ENCODE data around the gene POLD4.

POLD4 gene

GRCh38 chr11:67301313-67301921 is 51.9 kb downstream of the POLD4 start:
- no peak for TF ChIP-seq CTCF (IDR thresholded peaks at IDR 0.05; ENCODE audit: low read depth, low read length, missing control alignments)
- H3K4me3 ChIP-seq (replicated peaks; ENCODE audit: low read depth, low read length): no peak overlapping the region
- no peak for DNase-seq (ENCODE audit: extremely low read depth, low read depth)

All from HFF-Myc (cell line).